HFF-Myc (cell line): ENCODE measurements around the gene CRIM1.

Source experiments
- DNase-seq: peaks from one replicate; pipeline ENCODE4 v3.0.0-alpha.2; 2011; ENCODE audit warnings: low read depth; ENCODE audit errors: extremely low read depth
- H3K4me3 ChIP-seq: replicated peaks from 2 replicates; pipeline ENCODE4 v1.5.1; 2011; ENCODE audit warnings: low read depth, mild to moderate bottlenecking, control low read depth, low read length
- CTCF ChIP-seq: IDR thresholded peaks from 2 replicates; pipeline ENCODE4 v1.5.1; 2012; ENCODE audit warnings: mild to moderate bottlenecking, low read depth, low read length, control low read depth; ENCODE audit errors: missing control alignments

Gene CRIM1

GRCh38 chr2:36449213-36449612 lies 93.6 kb downstream of the CRIM1 start:
- H3K4me3 ChIP-seq, result no peak overlapping the region
- DNase-seq, result no peak
- TF ChIP-seq CTCF, result no peak

DNA sequence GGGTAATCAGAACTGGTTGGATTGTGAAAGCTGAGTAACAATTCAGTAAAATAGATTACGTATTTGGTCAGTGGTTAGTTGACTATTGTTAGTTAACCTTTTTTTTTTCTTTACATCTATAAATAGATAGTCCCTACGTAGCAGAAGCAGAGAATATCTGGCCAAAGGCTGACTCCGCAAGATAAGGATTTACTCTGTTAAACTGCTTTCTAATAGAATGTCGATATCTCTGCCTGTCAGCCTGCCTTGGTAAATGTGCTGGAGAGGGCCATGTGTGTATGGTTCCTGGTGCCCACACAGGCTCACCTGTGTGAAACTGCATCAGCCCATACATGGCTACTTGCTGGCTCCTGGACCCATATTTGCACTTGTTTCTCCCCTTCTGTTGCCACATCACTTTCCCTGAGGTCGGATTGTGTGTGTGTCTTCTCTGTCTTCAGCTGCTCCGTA lies 94.4 kb downstream of the CRIM1 start:
- no peak for DNase-seq
- no peak for TF ChIP-seq CTCF
- H3K4me3 ChIP-seq, result no peak overlapping the region

DNA sequence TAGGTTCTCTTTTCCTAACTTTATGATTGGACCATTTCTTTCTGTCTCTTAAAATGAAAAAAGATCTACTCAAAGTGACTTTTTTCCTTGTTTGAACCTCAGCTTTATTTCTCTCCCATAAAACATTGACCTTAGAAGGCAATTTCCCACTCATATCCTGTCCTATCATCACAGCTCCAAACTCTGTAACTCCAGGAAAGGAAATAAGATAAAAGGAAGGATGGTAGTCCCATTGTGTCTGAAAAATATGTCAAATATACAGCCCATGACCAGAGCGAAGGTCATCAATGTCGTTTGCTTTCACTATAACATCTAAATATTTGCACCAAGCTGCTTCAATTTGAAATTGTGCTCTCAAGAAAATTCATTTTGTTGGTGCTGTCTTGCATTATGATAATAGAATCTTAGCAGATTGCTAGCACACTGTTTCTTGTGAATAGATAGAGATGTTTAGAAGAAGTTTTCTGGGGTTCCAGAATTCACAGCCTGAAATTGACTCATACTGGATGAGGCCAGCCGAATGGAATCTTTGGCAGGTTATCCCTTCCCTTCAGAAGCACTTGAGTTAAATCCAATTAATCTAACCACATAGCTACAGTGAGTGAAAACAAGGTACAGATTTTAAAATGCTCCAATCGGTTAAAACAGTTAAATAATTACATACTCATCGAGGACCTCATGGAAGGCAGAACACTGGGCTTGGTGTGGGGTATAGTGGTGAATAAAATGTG lies 95.1 kb downstream of the CRIM1 start:
- TF ChIP-seq CTCF, result no peak
- H3K4me3 ChIP-seq, result no peak overlapping the region
- DNase-seq, result peak; percentile 72

GRCh38 chr2:36451512-36451911 lies 95.9 kb downstream of the CRIM1 start:
- DNase-seq, result no peak
- H3K4me3 ChIP-seq, result no peak overlapping the region

GRCh38 chr2:36452260-36452659 lies 96.7 kb downstream of the CRIM1 start:
- DNase-seq, result no peak
- no peak overlapping the region for H3K4me3 ChIP-seq
- no peak for TF ChIP-seq CTCF

More at GRCh38 chr2:36451512-36451911, 95.9 kb downstream of the CRIM1 start:
- TF ChIP-seq CTCF, result no peak

DNA sequence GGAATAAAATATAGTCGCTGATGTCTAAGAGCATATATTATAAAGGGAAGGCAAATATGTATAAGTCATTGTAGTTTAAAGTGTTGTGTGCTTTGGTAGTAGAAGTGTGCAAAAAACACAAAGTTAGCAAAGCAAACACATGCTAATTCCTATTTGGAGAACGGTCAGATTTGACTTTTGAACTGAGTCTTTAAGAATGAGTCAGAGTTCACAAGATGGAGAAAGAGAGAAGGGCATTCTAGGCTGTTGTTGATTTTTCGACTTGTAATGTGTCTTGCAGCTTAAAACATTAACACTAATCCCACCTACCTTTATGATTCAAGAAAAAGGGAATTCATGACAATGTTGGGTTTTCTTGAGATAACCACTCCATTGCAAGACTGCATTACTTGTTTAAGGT lies 98.1 kb downstream of the CRIM1 start:
- H3K4me3 ChIP-seq, result no peak overlapping the region
- no peak for DNase-seq
- TF ChIP-seq CTCF, result no peak

- TF ChIP-seq CTCF, result no peak
- no peak overlapping the region for H3K4me3 ChIP-seq
- DNase-seq, result no peak
Observed at GRCh38 chr2:36455011-36455410, 99.4 kb downstream of the CRIM1 start.
